ENCODE results near the gene TTF1. TPM values are rescaled to one million over a fixed set of nuclear protein-coding genes. Genes with fewer than 3 reads are reported as not detected.

The TTF1 gene
- total and polyA plus RNA-seq, 2 of the 13 experiments (the other 11 are each of a cell fraction or from before 2014, with no cell fraction given): 3.4 to 9.8 TPM

DNA sequence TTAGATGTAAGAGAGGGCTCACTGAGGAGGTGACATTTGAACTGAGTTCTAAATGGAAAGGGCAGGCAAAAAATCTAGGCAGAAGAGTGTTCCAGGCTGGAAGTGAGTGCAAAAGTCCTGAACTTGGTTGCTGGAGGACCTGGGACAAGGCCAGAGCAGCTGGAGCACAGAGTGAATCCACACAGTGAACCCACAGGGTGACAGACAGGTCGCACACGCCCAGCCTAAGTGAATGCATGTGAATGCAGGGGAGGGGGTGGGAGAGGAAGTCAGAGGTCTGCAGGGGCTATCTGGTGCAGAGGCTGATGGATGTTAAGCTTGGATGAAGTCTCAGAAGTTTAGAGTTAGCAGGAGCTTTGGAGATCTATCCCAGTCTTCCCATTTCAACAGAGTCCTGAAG, 556 bp upstream of the TTF1 start:
- peaks cover 3% of the 10 kb centered on the region; the same call in 1 of the 2 replicates for H4K20me1 ChIP-seq (ENCODE audit: insufficient read depth, low read length)
- H3K9ac ChIP-seq (ENCODE audit: insufficient read depth, low read depth, low read length): peak overlapping the region; percentile 71; the same call in 1 of the 2 replicates
- H3K79me2 ChIP-seq (ENCODE audit: insufficient read depth, low read length): peaks cover 11% of the 10 kb centered on the region
- H3K27me3 ChIP-seq (ENCODE audit: control insufficient read depth in 1 of 2, insufficient read depth in 2 of 2, low read length in 2 of 2): peaks cover 0 to 23% of the 10 kb centered on the region in 2 experiments; a peak in 3 of 5 replicates
- no peak for TF ChIP-seq ONECUT2 (CRISPR knock-in tag; IDR thresholded peaks at IDR 0.05)
- TF ChIP-seq KMT2A (CRISPR knock-in tag; IDR thresholded peaks at IDR 0.05): no peak
- no peak for TF ChIP-seq ZNF615 (CRISPR knock-in tag; IDR thresholded peaks at IDR 0.05; ENCODE audit: borderline replicate concordance)
- TF ChIP-seq, protein P1, sequence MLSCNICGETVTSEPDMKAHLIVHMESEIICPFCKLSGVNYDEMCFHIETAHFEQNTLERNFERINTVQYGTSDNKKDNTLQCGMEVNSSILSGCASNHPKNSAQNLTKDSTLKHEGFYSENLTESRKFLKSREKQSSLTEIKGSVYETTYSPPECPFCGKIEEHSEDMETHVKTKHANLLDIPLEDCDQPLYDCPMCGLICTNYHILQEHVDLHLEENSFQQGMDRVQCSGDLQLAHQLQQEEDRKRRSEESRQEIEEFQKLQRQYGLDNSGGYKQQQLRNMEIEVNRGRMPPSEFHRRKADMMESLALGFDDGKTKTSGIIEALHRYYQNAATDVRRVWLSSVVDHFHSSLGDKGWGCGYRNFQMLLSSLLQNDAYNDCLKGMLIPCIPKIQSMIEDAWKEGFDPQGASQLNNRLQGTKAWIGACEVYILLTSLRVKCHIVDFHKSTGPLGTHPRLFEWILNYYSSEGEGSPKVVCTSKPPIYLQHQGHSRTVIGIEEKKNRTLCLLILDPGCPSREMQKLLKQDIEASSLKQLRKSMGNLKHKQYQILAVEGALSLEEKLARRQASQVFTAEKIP (CRISPR knock-in tag; IDR thresholded peaks at IDR 0.05; ENCODE audit: borderline replicate concordance): no peak
- TF ChIP-seq MZF1 (CRISPR knock-in tag; IDR thresholded peaks at IDR 0.05; ENCODE audit: borderline replicate concordance): no peak
- TF ChIP-seq ZNF724P (CRISPR knock-in tag; IDR thresholded peaks at IDR 0.05; ENCODE audit: borderline replicate concordance): no peak
- no peak for TF ChIP-seq ZNF263 (CRISPR knock-in tag; IDR thresholded peaks at IDR 0.05)
- TF ChIP-seq RBM22 (optimal IDR thresholded peaks at IDR 0.05; ENCODE audit: low read length): no peak
- TF ChIP-seq, protein P2, sequence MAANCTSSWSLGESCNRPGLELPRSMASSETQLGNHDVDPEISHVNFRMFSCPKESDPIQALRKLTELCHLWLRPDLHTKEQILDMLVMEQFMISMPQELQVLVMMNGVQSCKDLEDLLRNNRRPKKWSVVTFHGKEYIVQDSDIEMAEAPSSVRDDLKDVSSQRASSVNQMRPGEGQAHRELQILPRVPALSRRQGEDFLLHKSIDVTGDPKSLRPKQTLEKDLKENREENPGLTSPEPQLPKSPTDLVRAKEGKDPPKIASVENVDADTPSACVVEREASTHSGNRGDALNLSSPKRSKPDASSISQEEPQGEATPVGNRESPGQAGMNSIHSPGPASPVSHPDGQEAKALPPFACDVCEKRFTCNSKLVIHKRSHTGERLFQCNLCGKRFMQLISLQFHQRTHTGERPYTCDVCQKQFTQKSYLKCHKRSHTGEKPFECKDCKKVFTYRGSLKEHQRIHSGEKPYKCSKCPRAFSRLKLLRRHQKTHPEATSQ (CRISPR knock-in tag; IDR thresholded peaks at IDR 0.05; ENCODE audit: borderline replicate concordance): no peak
- TF ChIP-seq ZNF101 (CRISPR knock-in tag; IDR thresholded peaks at IDR 0.05; ENCODE audit: borderline replicate concordance, low read depth): no peak
- no peak for TF ChIP-seq RFX3 (CRISPR knock-in tag; IDR thresholded peaks at IDR 0.05)
- TF ChIP-seq ZNF839 (CRISPR knock-in tag; IDR thresholded peaks at IDR 0.05; ENCODE audit: borderline replicate concordance): no peak
- CTCF ChIA-PET (ENCODE audit: low intra/inter-chr PET ratio, low total read pairs): no interaction called here
- POLR2A ChIA-PET: no interaction called here
- intact Hi-C loops (cut with micrococcal nuclease; ENCODE audit: unreplicated experiment) (loop anchor here (5.0 kb wide), 1 partner anchor 170 kb away; no protein-coding TSS in a partner anchor), in situ Hi-C loops (cut with HindIII; ENCODE audit: extremely low pct_ligation_motif_present, low pct_unique_long_range_greater_than_20kb) (no loop called here)
- H3K27ac ChIP-seq (ENCODE audit: extremely low read length, insufficient read depth, low read length): no peak overlapping the region
- no peak for DNase-seq (ENCODE audit: low spot score)
- no peak for FAIRE-seq
- peak overlapping the region; percentile 91 for H3K4me2 ChIP-seq (ENCODE audit: low read depth, low read length)
- H2AFZ ChIP-seq (ENCODE audit: low read length): no peak overlapping the region
- no peaks in the 10 kb centered on the region for H3K9me3 ChIP-seq (ENCODE audit: low read length)
- peaks cover 45% of the 10 kb centered on the region for H3K4me1 ChIP-seq (ENCODE audit: insufficient read depth, low read length)
- no peak for ATAC-seq
- peaks cover under 1 to 8% of the 10 kb centered on the region in 2 experiments; a peak in 3 of 5 replicates for H3K36me3 ChIP-seq (replicated peaks in 1 of 2; ENCODE audit: control insufficient read depth in 1 of 2, insufficient read depth in 2 of 2, low read length in 2 of 2)
- peak overlapping the region in 2 of 3 experiments; percentile 78 to 95; a peak in 4 of 6 replicates for H3K4me3 ChIP-seq (replicated peaks in 1 of 3; ENCODE audit: insufficient read depth in 1 of 3, low read depth in 2 of 3, low read length in 3 of 3)
- 78% methylated on average over 2 of the region's 2 CpGs for WGBS (ENCODE audit: low lambda C conversion rate)
- BruUV-seq (replicated peaks): no TSS peak

All from HepG2 (cell line).